Activated T-helper 17 cell treated with anti-CD3 and anti-CD28 coated beads, Interleukin-2, amount 50 U/mL, for 72 hours (primary cell): ENCODE measurements around the gene TBC1D24. TPM values are rescaled to one million over a fixed set of nuclear protein-coding genes. Genes with fewer than 3 reads are reported as not detected.
A peak's percentile ranks its signal among the peaks of the same experiment; 100 is the strongest.

Source experiments
- ATAC-seq: fragments of 150-1000 bp; cut with Tn5 transposase; replicated peaks from 2 replicates; pipeline ENCODE4 v1.10.0; 2021; ENCODE audit warnings: mild to moderate bottlenecking, moderate library complexity
- H3K27ac Mint-ChIP-seq: one replicate; pipeline ENCODE4 v1.8.0; 2022; ENCODE audit warnings: mixed read lengths
- H3K27me3 Mint-ChIP-seq: one replicate; pipeline ENCODE4 v1.8.0; 2022; ENCODE audit warnings: mixed read lengths
- H3K36me3 Mint-ChIP-seq: one replicate; pipeline ENCODE4 v1.8.0; 2022; ENCODE audit warnings: low read depth, mild to moderate bottlenecking, mixed read lengths
- H3K4me1 Mint-ChIP-seq: one replicate; pipeline ENCODE4 v1.8.0; 2022; ENCODE audit warnings: mixed read lengths
- H3K4me3 Mint-ChIP-seq: one replicate; pipeline ENCODE4 v1.8.0; 2022; ENCODE audit warnings: mild to moderate bottlenecking, mixed read lengths
- H3K9me3 Mint-ChIP-seq: one replicate; pipeline ENCODE4 v1.8.0; 2022; ENCODE audit warnings: mixed read lengths
- total RNA-seq, 2 donors: library from RNA; stranded (reverse); gene quantifications; one replicate each; pipeline ENCODE4 v1.2.3, GENCODE V29; 2022

The TBC1D24 gene
- total RNA-seq, 2 donors from 2014 or later: 10.8 to 16.1 TPM

DNA sequence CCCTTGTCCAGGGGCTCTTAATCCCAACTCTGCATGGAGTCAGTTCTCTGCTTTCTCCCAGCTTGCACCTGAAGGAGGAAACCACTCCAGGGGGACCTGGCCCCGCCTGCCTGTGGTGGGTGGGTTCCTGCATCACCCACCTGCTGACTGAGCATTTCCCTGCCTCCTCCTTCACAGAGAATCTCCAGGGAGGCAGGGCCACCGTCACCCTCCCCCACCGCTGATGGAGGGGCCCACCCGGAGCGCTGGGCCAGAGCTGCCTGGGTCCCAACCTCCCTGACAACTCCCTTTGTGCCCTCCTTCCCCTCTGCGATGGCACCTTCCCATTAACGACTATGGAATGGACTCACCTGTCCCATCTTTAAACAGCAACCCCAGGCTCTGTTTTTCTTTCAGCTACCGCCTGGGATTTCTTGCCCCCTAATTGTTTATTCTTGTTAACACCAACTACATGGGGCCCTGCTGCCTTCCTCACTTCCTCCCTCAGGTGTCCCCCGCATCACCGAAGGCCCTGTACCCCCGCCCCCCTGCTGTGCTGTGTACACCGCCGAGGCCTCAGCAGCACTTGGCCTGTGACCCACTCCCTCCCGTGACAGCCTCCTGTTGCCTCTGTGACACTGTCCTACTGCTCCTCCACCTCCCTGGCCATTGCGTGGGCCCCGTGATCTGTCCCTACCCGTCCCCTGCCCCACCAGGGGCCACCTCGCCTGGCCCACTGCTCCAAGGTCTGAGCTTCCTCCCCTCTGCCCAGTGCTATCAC is 15.9 kb upstream of the TBC1D24 start:
- Mint-ChIP-seq H3K27me3 (no peaks in the 10 kb centered on the region), H3K27ac (peak overlapping the region; percentile 76), H3K9me3 (no peaks in the 10 kb centered on the region), H3K4me1 (peaks cover 5% of the 10 kb centered on the region), H3K36me3 (peaks cover 38% of the 10 kb centered on the region), H3K4me3 (peak overlapping the region; percentile 87)
- ATAC-seq: no peak

DNA sequence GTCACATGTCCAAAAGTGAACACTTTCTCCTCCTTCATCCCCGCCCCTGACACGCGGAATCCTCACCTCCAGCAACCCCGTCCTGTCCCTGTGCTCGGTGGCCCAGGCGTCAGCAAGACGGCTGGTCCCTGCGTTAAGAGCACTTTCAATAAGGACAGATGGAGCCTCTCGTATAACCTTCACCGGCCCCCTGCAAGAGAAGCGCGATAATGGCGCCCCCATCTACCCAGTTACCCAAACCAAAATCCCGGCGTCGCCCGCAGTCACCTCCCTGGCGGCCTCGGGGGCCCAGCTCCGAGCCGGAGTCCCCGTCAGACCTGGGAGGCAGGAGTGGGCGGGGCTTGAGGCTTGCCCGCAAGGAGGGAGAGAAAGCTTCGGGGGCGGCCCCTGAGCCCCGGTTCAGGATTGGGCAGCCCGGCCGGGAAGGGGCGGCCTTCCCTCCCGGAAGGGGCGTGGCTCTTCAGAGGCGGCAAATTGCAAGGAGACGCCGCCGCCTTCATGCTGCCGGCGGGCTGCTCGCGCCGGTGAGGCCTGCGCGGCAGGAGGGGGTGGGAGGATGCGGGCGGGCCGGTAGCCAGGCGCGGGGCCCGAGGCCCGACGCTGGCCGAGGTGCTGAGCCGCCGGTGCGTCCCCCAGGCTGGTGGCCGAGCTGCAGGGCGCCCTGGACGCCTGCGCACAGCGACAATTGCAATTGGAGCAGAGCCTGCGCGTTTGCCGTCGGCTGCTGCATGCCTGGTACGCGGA is 15.1 kb upstream of the TBC1D24 start, which contains the start of gene TEDC2:
TSS of gene TEDC2 (plus strand) at position 463 of the 744 bp plus-strand sequence. CDS start at position 499, 36 bp downstream.
- H3K27me3 Mint-ChIP-seq: no peaks in the 10 kb centered on the region
- peak within 1 kb of the TSS; percentile 76 for H3K27ac Mint-ChIP-seq
- H3K4me1 Mint-ChIP-seq: peaks cover 5% of the 10 kb centered on the region
- peak within 1 kb of the TSS; percentile 87 for H3K4me3 Mint-ChIP-seq
- ATAC-seq: peak; percentile 98
- H3K9me3 Mint-ChIP-seq: no peaks in the 10 kb centered on the region
- peaks cover 34% of the 10 kb centered on the region for H3K36me3 Mint-ChIP-seq

- Mint-ChIP-seq H3K27ac (no peak overlapping the region), H3K4me3 (peak overlapping the region; percentile 87), H3K27me3 (no peaks in the 10 kb centered on the region), H3K9me3 (no peaks in the 10 kb centered on the region), H3K4me1 (peaks cover 5% of the 10 kb centered on the region), H3K36me3 (peaks cover 29% of the 10 kb centered on the region)
- ATAC-seq: no peak
These were observed 14.6 kb upstream of the TBC1D24 start for GRCh38 chr16:2460391-2460713.

DNA sequence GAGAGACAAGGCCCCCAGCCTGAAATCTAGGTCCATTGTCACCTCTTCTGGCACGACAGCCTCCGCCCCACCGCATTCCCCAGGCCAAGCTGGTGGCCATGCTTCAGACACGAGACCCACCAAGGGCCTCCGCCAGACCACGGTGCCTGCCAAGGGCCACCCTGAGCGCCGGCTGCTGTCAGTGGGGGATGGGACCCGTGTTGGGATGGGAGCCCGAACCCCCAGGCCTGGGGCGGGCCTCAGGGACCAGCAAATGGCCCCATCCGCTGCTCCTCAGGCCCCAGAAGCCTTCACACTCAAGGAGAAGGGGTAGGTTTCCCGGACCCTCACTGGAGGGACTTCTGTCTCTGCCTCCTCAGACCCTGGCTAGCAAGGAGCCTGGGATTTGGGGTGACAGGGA is 14.0 kb upstream of the TBC1D24 start:
- H3K36me3 Mint-ChIP-seq: peaks cover 24% of the 10 kb centered on the region
- no peak overlapping the region for H3K27ac Mint-ChIP-seq
- H3K4me3 Mint-ChIP-seq: peak overlapping the region; percentile 39
- no peak for ATAC-seq
- H3K27me3 Mint-ChIP-seq: no peaks in the 10 kb centered on the region
- peaks cover 5% of the 10 kb centered on the region for H3K4me1 Mint-ChIP-seq
- no peaks in the 10 kb centered on the region for H3K9me3 Mint-ChIP-seq

GRCh38 chr16:2462031-2462866 is 12.7 kb upstream of the TBC1D24 start:
- Mint-ChIP-seq H3K4me1 (peaks cover 5% of the 10 kb centered on the region), H3K36me3 (peaks cover 10% of the 10 kb centered on the region), H3K9me3 (no peaks in the 10 kb centered on the region), H3K4me3 (no peak overlapping the region), H3K27ac (no peak overlapping the region), H3K27me3 (no peaks in the 10 kb centered on the region)
- no peak for ATAC-seq

- Mint-ChIP-seq H3K36me3 (peaks cover 4% of the 10 kb centered on the region), H3K4me3 (no peak overlapping the region), H3K9me3 (no peaks in the 10 kb centered on the region), H3K27me3 (no peaks in the 10 kb centered on the region), H3K4me1 (peaks cover 4% of the 10 kb centered on the region), H3K27ac (no peak overlapping the region)
- no peak for ATAC-seq
These were observed 10.6 kb upstream of the TBC1D24 start for GRCh38 chr16:2464333-2464732.

DNA sequence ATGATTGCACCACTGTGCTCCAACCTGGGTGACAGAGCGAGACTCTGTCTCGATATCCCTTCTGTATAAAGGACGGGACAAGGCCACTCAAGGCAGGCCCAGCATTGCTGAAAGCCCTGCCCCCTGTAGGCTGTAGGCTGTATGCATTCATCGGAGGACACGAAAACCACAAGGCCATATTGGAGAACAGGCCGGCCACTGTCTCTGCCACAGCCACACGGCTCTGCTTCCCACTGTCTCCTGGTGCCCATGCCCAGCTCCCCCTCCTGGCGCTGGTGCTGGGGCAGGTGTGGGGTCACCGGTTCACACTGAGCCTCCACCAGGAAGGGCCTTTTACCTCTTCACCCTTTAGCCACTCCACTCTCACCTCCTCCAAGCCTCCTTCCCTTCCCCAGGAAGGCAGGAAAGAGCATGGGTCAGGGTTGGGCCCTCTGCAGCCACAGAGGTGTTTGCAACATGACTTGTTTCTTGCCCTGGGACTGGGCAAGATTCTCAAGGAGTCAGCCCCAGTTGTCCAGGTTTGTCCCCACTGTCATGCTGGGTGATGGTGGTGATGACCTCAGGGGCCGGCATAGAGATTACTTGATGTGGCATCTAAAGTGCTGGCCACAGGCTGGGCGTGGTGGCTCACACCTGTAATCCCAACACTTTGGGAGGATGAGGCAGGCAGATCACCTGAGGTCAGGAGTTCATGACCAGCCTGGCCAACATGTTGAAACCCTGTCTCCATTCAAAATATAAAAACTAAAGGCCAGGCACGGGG is 9.1 kb upstream of the TBC1D24 start:
- no peak overlapping the region for H3K27ac Mint-ChIP-seq
- peaks cover 11% of the 10 kb centered on the region for H3K27me3 Mint-ChIP-seq
- H3K9me3 Mint-ChIP-seq: no peaks in the 10 kb centered on the region
- H3K36me3 Mint-ChIP-seq: no peaks in the 10 kb centered on the region
- peaks cover 5% of the 10 kb centered on the region for H3K4me1 Mint-ChIP-seq
- no peak for ATAC-seq
- no peak overlapping the region for H3K4me3 Mint-ChIP-seq

DNA sequence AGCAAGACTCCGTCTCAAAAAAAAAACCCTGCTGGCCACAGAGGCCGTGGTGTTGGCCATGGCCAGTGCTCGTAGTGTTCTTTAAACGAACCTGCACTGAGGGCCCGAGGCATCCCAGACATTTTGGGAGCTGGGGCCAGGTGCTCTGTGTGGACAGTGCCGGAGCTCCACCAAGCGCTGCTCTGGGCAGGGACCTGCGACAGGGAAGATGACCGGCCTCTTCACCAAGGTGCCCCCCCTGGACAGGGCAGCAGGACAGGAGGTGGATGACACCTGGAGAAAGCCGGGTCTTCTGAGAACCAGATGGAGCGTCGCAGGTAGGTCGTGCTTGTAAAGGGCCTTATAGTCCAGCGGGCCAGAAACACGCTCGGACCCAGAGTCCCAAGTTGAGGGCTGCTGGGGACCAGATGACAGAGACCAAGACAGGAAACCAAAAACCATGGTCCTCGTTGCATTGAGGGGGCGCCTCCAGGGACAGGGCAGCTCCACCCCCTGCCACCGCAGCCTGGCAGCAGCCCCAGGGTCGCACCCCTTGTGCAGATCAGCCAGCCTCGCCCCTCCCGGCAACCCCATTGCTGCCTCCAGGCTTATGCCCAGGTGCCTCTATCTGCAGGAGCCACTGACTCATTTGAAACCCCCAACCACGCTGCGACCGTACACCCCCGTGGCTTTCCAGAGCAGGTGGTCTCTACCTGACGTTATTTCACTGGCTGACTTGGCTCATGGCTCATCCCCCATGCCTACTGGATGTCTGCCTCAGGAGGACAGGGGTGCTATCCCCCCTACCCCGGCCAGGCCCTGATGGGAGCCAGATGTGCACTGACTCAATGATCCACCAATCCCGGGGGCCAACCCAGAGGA is 8.0 kb upstream of the TBC1D24 start:
- Mint-ChIP-seq H3K4me1 (peaks cover 5% of the 10 kb centered on the region), H3K27me3 (peaks cover 11% of the 10 kb centered on the region), H3K9me3 (no peaks in the 10 kb centered on the region), H3K27ac (no peak overlapping the region), H3K4me3 (peak overlapping the region; percentile 13), H3K36me3 (no peaks in the 10 kb centered on the region)
- ATAC-seq: peak; percentile 7

DNA sequence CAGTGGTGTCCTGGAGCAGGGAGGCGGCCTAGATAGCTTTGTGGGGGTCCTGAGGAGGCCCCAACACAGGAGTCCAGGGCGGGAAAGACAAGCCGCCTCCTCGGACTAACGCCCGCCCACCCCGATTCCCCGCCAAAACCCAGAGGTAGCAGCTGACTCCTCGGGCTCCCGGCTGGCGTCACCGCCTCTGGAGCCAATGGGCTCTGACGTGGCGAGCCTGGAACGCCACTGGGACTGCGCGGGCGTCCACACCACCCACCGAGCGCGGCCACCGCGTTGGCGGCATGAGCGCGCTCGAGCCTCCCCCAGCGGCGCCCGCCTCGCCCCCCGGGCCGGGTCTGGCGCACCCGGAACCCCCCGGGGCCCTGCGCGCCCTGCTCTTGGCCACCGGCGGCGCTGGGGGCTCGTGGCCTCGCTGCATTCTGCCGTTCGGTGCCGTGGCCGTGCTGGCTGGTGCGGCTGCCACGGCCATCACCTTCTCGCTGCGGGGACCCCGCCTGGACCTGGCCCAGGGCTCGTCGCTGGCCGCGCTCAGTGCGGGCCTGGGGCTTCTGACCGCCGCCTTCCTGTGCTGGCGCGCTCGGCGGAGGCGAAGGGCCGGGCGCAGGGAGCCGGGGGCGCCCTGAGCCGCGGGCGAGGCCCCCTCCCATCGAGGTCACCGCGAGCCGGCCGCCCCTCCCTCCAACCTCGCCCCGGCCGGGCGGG is 7.2 kb upstream of the TBC1D24 start:
- Mint-ChIP-seq H3K27ac (no peak overlapping the region), H3K9me3 (no peaks in the 10 kb centered on the region), H3K4me3 (peak overlapping the region; percentile 13), H3K27me3 (peaks cover 11% of the 10 kb centered on the region), H3K36me3 (no peaks in the 10 kb centered on the region), H3K4me1 (peaks cover 5% of the 10 kb centered on the region)
- peak; percentile 58 for ATAC-seq

GRCh38 chr16:2468233-2468724 is 6.6 kb upstream of the TBC1D24 start:
- Mint-ChIP-seq H3K4me1 (peaks cover 5% of the 10 kb centered on the region), H3K4me3 (peak overlapping the region; percentile 21), H3K36me3 (no peaks in the 10 kb centered on the region), H3K27ac (no peak overlapping the region), H3K27me3 (peaks cover 11% of the 10 kb centered on the region), H3K9me3 (no peaks in the 10 kb centered on the region)
- peak; percentile 31 for ATAC-seq

DNA sequence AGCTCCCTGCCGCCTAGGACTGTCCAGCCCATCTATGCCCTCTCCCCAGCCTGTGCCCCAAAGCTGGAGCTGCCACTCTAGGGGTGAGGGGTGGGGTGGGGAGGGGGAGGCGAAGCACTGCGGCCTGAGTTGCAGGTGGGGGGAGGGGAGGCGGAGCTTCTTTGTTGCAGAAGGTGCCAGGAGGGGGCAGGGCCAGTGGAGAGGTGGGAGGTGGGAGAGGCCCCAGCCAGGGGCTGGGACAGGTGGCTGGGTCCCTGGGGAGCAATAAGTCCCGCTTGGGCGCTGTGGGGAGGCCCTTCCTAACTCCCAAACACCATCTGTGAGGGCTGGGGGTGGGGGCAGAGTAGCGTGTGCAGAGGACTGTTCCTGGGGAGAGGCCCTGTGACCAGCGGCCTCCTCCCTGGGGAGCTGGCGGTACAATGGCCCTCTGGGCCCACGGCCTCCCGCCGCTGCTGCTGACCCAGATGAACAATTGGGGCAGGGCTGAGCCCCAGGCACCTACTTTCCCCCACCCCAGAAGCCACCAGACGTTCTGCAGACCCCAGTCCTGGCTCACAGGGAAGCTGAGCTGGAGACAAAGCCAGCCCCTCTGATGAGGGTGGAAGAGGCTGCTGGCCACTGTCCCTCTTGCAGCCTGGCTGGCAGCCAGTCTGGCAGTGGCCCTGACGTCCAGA is 6.1 kb upstream of the TBC1D24 start:
- Mint-ChIP-seq H3K4me3 (peak overlapping the region; percentile 21), H3K27ac (no peak overlapping the region), H3K36me3 (no peaks in the 10 kb centered on the region), H3K4me1 (peaks cover 5% of the 10 kb centered on the region), H3K9me3 (no peaks in the 10 kb centered on the region), H3K27me3 (peaks cover 11% of the 10 kb centered on the region)
- no peak for ATAC-seq
